ENCODE data around the gene SMCO1. TPM values are rescaled to one million over a fixed set of nuclear protein-coding genes. Genes with fewer than 3 reads are reported as not detected.

Gene SMCO1, protein sequence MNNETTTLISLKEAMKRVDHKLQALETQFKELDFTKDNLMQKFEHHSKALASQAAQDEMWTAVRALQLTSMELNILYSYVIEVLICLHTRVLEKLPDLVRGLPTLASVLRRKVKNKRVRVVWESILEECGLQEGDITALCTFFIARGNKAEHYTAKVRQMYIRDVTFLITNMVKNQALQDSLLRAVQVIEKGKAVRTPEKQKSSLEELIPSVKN
- total RNA-seq (not detected), polyA plus RNA-seq (ENCODE audit: insufficient read depth, low read depth, low replicate concordance) (not detected)
- long read RNA-seq, donor 1 = 0 reads
- long read RNA-seq, donor 2 = 0 reads
- long read RNA-seq, donor 3 = 0 reads
- long read RNA-seq, donor 4 = 0 reads
- long read RNA-seq, donor 5 = 0 reads
- long read RNA-seq, donor 6 = 0 reads
- long read RNA-seq, donor 7 = 0 reads
- long read RNA-seq, donor 8 = 0 reads
- long read RNA-seq, donor 9 = 0 reads
- long read RNA-seq, donor 10 = 0 reads

DNA sequence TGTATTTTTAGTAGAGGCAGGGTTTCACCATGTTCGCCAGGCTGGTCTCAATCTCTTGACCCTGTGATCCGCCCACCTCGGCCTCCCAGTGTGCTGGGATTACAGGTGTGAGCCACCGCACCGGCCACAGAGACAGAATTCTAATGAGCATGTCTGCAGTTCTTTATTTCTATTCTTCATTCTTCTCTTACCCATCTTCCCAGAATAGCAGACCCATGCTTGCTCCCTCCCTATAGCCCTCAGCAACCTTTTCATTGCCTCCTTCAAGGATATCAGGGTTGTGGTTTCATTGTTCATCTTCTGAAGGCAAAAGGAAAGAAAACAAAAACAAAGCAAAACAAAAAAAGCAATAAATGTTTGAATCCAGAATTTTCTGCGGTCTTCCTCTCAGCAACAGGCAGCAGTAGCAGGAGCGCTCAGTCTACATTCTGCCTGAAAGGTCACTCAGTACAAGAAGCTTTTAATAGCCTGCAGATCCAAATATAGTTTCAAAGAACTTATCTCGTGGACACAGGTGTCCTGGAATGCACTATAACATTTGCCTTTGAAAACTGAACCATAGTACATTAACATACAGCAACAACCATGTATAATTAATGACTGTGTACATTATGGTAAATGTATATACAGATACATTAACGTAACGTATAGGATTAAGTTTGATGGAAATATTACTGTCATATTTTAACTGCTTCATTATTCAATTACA is at the start of gene SMCO1:
TSS of gene SMCO1 (minus strand) at position 434 of the 709 bp plus-strand sequence. CDS start at position 297, 137 bp downstream.
- intact Hi-C loops (cut with DNase I) = no loop called here
- Histone ChIP-seq H3K27me3 (ENCODE audit: control insufficient read depth, insufficient read depth, low read length) (no peaks in the 10 kb centered on the region), H3K4me3 (ENCODE audit: low read length in 3 of 3) (no peak within 1 kb of the TSS), H3K4me1 (ENCODE audit: control insufficient read depth in 2 of 3, insufficient read depth in 2 of 3, low read depth in 1 of 3, low read length in 3 of 3) (no peaks in the 10 kb centered on the region), H3K36me3 (ENCODE audit: control insufficient read depth in 2 of 3, insufficient read depth in 3 of 3, low read length in 3 of 3) (no peaks in the 10 kb centered on the region), H3K9ac (ENCODE audit: low read length in 3 of 3) (no peak within 1 kb of the TSS), H3K27ac (ENCODE audit: low read depth in 2 of 2, low read length in 2 of 2) (no peak within 1 kb of the TSS), H3K9me3 (ENCODE audit: control insufficient read depth in 2 of 3, insufficient read depth in 1 of 3, low read length in 3 of 3) (peaks cover 1 to 23% (median 12%) of the 10 kb centered on the region in 3 donors)
- TF ChIP-seq, protein P1, sequence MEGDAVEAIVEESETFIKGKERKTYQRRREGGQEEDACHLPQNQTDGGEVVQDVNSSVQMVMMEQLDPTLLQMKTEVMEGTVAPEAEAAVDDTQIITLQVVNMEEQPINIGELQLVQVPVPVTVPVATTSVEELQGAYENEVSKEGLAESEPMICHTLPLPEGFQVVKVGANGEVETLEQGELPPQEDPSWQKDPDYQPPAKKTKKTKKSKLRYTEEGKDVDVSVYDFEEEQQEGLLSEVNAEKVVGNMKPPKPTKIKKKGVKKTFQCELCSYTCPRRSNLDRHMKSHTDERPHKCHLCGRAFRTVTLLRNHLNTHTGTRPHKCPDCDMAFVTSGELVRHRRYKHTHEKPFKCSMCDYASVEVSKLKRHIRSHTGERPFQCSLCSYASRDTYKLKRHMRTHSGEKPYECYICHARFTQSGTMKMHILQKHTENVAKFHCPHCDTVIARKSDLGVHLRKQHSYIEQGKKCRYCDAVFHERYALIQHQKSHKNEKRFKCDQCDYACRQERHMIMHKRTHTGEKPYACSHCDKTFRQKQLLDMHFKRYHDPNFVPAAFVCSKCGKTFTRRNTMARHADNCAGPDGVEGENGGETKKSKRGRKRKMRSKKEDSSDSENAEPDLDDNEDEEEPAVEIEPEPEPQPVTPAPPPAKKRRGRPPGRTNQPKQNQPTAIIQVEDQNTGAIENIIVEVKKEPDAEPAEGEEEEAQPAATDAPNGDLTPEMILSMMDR (IDR thresholded peaks at IDR 0.05; ENCODE audit: borderline replicate concordance, extremely low read depth, insufficient read depth) = no peak
- FAIRE-seq = no peak
- no peak for DNase-seq

DNA sequence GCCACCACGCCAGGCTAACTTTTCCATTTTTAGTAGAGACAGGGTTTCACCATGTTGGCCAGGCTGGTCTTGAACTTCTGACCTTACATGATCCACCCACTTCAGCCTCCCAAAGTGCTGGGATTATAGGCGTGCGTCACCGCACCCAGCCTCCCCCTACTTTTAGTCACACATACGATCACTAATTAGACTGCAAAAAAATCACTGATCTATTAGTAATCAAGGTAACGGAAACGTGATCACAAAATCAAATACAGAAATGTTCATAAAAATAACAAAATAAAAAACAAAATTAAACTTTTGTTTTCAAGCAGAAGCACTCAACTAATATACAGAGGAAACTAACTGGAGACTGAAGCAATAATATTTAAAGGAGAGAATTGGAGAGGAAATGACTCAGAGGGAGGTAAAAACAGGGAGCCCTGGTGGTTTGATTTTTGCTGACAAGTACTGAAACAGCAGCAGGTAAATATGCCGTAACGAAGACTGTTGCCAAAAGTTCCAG is 48.6 kb upstream of the SMCO1 start:
- Histone ChIP-seq H3K4me3 (ENCODE audit: low read length in 3 of 3) (no peak overlapping the region), H3K4me1 (ENCODE audit: control insufficient read depth in 2 of 3, insufficient read depth in 2 of 3, low read depth in 1 of 3, low read length in 3 of 3) (peaks cover 0 to 3% (median 0%) of the 10 kb centered on the region in 3 donors), H3K27ac (ENCODE audit: low read depth in 2 of 2, low read length in 2 of 2) (no peak overlapping the region), H3K27me3 (ENCODE audit: control insufficient read depth, insufficient read depth, low read length) (no peaks in the 10 kb centered on the region), H3K36me3 (ENCODE audit: control insufficient read depth in 2 of 3, insufficient read depth in 3 of 3, low read length in 3 of 3) (peaks cover 0 to 6% (median 3%) of the 10 kb centered on the region in 3 donors), H3K9me3 (ENCODE audit: control insufficient read depth in 2 of 3, insufficient read depth in 1 of 3, low read length in 3 of 3) (no peaks in the 10 kb centered on the region), H3K9ac (ENCODE audit: low read length in 3 of 3) (no peak overlapping the region)
- DNase-seq (no peak), FAIRE-seq (no peak)
- TF ChIP-seq, protein P1 (IDR thresholded peaks at IDR 0.05; ENCODE audit: borderline replicate concordance, extremely low read depth, insufficient read depth) = no peak
- intact Hi-C loops (cut with DNase I) = no loop called here

DNA sequence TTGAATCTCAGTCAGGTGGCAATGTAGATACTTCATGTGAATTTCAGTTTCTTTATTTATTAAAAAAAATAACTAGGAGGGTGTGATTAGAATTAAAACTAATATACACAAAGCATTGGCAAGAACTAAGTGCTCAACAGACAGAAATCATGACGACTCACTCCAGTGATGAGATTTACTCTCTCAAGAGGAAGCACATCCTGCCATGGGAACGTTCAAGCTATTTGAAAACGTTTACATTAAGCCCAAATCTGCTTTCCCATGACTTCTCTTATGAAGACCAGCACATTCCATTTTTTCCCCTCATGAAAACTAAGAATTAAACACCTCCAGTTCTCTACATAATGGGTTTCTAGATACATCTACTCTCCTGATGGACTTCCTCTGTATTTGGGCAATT is 44.7 kb upstream of the SMCO1 start:
- DNase-seq = no peak
- intact Hi-C loops (cut with DNase I) = no loop called here
- FAIRE-seq = no peak

More for the DNA sequence above, 44.7 kb upstream of the SMCO1 start:
- no peak overlapping the region for H3K9ac ChIP-seq (ENCODE audit: low read length in 3 of 3)
- H3K27me3 ChIP-seq (ENCODE audit: control insufficient read depth, insufficient read depth, low read length) = no peaks in the 10 kb centered on the region
- H3K4me3 ChIP-seq (ENCODE audit: low read length in 3 of 3) = no peak overlapping the region
- no peaks in the 10 kb centered on the region for H3K9me3 ChIP-seq (ENCODE audit: control insufficient read depth in 2 of 3, insufficient read depth in 1 of 3, low read length in 3 of 3)
- H3K36me3 ChIP-seq (ENCODE audit: control insufficient read depth in 2 of 3, insufficient read depth in 3 of 3, low read length in 3 of 3) = peaks cover 0 to 6% (median 0%) of the 10 kb centered on the region in 3 donors
- no peak overlapping the region for H3K27ac ChIP-seq (ENCODE audit: low read depth in 2 of 2, low read length in 2 of 2)
- TF ChIP-seq, protein P1 (IDR thresholded peaks at IDR 0.05; ENCODE audit: borderline replicate concordance, extremely low read depth, insufficient read depth) = no peak
- H3K4me1 ChIP-seq (ENCODE audit: control insufficient read depth in 2 of 3, insufficient read depth in 2 of 3, low read depth in 1 of 3, low read length in 3 of 3) = no peaks in the 10 kb centered on the region
